ENCODE measurements around the gene CEL.
"Not testable (repeated sequence)": the region's sequence is repeated elsewhere in the genome, so short reads cannot be mapped to it uniquely, and the experiment has no call there.

CEL gene

DNA sequence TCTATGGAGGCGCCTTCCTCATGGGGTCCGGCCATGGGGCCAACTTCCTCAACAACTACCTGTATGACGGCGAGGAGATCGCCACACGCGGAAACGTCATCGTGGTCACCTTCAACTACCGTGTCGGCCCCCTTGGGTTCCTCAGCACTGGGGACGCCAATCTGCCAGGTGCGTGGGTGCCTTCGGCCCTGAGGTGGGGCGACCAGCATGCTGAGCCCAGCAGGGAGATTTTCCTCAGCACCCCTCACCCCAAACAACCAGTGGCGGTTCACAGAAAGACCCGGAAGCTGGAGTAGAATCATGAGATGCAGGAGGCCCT lies 3.2 kb downstream of the CEL start:
- no peak for DNase-seq

DNA sequence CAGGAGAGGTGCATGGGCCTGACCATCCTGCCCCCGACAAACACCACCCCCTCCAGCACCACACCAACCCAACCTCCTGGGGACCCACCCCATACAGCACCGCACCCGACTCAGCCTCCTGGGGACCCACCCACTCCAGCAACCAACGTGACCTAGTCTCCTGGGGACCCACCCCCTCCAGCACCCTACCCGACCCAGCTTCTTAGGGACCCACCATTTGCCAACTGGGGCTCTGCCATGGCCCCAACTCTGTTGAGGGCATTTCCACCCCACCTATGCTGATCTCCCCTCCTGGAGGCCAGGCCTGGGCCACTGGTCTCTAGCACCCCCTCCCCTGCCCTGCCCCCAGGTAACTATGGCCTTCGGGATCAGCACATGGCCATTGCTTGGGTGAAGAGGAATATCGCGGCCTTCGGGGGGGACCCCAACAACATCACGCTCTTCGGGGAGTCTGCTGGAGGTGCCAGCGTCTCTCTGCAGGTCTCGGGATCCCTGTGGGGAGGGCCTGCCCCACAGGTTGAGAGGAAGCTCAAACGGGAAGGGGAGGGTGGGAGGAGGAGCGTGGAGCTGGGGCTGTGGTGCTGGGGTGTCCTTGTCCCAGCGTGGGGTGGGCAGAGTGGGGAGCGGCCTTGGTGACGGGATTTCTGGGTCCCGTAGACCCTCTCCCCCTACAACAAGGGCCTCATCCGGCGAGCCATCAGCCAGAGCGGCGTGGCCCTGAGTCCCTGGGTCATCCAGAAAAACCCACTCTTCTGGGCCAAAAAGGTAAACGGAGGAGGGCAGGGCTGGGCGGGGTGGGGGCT lies 4.6 kb downstream of the CEL start:
- DNase-seq: no peak

DNA sequence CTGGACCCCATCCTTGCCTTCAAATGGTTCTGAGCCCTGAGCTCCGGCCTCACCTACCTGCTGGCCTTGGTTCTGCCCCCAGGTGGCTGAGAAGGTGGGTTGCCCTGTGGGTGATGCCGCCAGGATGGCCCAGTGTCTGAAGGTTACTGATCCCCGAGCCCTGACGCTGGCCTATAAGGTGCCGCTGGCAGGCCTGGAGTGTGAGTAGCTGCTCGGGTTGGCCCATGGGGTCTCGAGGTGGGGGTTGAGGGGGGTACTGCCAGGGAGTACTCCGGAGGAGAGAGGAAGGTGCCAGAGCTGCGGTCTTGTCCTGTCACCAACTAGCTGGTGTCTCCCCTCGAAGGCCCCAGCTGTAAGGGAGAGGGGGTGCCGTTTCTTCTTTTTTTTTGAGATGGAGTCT lies 5.2 kb downstream of the CEL start:
- DNase-seq: no peak

DNA sequence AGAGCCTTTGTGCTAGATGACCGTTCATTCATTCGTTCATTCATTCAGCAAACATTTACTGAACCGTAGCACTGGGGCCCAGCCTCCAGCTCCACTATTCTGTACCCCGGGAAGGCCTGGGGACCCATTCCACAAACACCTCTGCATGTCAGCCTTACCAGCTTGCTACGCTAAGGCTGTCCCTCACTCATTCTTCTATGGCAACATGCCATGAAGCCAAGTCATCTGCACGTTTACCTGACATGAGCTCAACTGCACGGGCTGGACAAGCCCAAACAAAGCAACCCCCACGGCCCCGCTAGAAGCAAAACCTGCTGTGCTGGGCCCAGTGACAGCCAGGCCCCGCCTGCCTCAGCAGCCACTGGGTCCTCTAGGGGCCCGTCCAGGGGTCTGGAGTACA lies 6.0 kb downstream of the CEL start:
- no peak for DNase-seq

DNA sequence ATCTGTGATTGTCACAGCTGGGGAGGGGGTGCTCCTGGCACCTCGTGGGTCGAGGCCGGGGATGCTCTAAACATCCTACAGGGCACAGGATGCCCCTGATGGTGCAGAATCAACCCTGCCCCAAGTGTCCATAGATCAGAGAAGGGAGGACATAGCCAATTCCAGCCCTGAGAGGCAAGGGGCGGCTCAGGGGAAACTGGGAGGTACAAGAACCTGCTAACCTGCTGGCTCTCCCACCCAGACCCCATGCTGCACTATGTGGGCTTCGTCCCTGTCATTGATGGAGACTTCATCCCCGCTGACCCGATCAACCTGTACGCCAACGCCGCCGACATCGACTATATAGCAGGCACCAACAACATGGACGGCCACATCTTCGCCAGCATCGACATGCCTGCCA lies 6.7 kb downstream of the CEL start:
- DNase-seq: not testable (repeated sequence)

DNA sequence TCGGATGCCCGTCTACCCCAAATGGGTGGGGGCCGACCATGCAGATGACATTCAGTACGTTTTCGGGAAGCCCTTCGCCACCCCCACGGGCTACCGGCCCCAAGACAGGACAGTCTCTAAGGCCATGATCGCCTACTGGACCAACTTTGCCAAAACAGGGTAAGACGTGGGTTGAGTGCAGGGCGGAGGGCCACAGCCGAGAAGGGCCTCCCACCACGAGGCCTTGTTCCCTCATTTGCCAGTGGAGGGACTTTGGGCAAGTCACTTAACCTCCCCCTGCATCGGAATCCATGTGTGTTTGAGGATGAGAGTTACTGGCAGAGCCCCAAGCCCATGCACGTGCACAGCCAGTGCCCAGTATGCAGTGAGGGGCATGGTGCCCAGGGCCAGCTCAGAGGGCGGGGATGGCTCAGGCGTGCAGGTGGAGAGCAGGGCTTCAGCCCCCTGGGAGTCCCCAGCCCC lies 8.8 kb downstream of the CEL start:
- DNase-seq: not testable (repeated sequence)

DNA sequence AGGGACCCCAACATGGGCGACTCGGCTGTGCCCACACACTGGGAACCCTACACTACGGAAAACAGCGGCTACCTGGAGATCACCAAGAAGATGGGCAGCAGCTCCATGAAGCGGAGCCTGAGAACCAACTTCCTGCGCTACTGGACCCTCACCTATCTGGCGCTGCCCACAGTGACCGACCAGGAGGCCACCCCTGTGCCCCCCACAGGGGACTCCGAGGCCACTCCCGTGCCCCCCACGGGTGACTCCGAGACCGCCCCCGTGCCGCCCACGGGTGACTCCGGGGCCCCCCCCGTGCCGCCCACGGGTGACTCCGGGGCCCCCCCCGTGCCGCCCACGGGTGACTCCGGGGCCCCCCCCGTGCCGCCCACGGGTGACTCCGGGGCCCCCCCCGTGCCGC lies 9.2 kb downstream of the CEL start:
- DNase-seq: not testable (repeated sequence)

DNA sequence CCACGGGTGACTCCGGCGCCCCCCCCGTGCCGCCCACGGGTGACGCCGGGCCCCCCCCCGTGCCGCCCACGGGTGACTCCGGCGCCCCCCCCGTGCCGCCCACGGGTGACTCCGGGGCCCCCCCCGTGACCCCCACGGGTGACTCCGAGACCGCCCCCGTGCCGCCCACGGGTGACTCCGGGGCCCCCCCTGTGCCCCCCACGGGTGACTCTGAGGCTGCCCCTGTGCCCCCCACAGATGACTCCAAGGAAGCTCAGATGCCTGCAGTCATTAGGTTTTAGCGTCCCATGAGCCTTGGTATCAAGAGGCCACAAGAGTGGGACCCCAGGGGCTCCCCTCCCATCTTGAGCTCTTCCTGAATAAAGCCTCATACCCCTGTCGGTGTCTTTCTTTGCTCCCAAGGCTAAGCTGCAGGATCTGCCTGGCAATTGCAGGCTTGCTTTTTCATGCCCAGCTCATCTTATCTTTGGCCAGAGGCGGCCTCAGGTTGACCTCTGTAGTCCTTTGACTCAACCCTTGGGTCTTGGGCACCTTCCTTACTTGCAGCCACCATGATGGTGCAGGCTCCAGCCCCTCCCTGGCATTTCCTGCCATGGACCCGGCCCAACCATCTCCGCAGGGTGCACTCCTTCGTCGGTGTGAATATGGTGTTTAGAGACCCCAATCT lies 9.8 kb downstream of the CEL start:
- no peak for DNase-seq

DNA sequence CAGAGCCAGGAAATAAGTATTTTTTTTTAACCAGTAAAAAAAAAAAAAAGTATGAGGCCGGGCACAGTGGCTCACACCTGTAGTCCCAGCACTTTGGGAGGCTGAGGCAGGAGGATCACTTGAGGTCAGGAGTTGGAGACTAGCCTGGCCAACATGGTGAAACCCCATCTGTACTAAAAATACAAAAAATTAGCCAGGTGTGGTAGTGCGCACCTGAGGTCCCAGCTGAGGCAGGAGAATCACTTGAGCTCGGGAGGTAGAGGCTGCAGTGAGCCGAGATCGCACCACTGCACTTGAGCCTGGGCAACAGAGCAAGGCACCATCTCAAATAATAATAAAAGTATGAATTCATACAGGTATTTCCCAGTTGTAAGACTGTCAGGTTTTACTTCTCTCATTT lies 10.4 kb downstream of the CEL start:
- not testable (repeated sequence) for DNase-seq

DNA sequence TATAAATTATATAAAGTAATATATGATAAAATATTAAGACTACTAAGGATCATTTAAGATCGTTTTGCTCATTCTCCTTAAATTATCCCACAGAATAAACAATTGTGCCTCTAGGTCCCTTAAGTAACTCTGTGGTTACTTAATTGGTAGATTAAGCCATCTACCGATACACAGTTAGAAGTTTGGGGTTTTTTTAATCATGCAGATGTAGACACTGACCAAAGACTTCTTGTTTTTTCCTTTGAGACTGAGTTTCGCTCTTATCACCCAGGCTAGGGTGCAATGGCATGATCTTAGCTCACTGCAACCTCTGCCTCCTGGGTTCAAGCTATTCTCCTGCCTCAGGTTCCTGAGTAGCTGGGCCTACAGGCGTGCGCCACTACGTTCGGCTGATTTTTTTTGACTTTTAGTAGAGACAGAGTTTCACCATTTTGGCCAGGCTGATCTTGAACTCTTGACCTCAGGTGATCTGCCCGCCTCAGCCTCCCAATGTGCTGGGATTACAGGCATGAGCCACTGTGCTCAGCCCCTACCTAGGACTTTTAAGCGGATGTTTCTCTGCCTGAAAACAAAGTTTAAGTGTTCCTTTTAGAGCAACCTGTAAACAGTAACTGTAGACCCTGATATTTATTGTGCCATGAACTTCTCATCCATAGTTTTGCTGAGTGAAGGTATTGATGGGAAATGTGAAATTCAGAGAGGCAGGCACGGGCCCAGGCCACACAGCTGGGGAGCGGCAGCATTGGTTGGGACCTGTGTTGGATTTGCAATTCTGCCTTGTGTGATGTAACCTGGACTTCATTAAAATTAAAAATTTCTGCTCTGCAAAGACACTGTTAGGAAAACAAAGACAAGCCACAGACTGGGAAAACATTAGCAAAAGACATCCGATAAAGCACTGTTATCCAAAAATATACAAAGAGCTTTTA lies 11.6 kb downstream of the CEL start:
- DNase-seq: no peak

DNA sequence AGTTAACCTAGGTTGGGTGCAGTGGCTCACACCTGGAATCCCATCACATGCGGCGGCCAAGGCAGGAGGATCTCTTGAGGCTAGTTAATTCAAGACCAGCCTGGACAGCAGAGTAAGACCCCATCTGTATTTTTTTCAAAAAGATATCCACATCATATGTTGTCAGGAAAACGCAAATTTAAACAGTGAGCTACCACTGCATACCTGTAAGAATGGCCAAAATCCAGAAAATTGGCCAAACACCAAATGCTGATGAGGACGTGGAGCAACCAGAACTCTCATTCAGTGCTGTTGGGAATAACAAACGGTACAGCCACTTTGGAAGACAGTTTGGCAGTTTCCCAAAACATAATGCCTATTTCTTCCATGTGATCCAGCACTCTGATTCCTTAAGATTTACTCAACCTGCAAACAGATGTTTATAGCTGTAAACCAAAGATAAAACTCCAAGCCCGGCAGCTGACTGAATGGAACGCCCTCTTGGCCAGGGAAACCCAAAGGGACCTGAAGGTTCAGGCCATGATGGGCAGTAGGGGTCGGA lies 12.4 kb downstream of the CEL start:
- DNase-seq: no peak

DNA sequence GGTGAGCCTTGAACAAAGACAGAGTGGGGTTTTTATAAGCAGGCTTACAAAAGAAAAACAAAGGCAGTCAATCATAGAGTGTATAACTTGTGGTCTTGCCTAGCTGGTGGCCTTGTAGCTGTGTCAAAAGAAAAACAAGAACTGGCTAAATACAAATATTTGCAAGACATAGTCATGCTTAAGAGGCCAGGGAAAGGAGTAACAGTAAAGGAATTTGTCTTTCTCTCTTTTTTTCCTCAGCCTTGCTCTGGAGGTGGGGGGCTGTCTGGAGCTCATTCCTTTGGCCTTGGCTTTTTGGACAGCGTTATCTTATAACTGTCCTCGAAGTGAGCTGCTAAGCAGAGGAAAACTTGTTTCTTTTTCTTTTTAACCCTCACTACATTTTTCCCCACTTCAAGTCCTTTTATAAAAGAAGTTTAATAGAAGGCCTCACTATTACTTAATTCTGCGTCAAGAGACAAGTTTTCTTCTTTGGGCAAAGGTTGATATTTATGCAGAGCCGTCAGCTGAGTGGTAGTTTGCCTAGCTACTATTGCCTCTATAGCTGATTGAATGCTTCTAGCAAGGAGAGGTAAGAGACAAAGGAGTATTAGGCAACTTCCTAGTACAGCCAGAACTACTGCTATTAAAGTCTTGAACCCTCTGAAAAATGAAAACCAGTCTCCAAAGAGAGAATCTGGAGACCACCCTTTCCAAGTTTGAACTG lies 14.3 kb downstream of the CEL start:
- DNase-seq: no peak

DNA sequence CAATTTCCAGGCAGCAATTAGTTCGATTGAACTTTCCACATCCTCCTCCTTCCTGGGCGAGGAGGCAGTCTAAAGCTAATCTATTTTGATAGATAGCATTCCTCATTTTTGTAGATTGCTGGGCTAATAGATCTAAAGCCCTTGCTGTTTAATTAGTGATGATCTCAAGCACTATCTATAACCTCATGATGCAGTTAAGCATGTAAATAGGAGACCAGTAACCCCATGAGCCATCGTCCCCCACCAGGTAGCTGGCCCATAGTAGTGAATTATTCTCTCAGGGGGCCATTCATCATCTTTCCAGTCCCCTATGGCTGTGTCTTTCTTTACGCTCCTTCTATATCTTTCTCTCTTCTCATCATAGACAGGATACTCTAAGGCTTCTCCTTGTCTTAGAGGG lies 14.9 kb downstream of the CEL start:
- no peak for DNase-seq

DNA sequence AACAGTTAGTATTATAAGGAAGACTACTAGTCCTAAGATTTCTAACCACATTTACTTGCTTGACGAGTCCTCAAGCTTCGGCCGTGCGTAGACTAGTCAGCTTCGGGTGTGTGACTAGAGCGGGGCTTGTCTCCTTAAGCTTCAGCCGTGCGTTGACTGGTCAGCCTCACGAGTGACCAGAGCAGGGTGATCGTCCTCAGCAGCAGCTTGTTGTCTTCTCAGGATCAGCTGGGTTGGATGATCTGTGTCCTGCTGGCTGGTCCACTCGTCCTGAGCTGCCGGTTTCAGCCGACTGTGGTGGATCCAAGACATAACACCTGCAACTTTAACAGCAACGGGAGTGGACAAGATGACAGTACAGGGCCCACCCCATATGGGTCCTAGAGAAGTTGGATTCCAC lies 16.7 kb downstream of the CEL start:
- DNase-seq: no peak

DNA sequence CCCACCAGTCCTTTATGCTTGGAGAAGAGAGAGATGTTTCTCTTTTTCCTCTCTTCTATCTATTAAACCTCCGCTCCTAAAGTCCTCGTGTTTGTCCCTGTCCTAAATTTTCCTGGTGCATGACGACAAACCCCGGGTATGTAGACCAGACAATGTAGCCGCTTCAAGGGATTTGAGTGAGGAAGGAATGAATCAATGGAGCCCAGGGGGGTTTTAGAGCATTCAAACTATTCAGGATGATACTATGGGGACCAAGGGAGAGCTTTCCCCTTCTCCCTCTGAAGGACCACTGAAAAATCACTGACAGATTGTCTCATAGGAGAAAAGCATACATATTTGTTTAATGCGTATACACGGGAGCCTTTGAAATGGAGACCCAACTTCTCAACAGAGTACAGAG lies 18.4 kb downstream of the CEL start:
- DNase-seq: no peak

DNA sequence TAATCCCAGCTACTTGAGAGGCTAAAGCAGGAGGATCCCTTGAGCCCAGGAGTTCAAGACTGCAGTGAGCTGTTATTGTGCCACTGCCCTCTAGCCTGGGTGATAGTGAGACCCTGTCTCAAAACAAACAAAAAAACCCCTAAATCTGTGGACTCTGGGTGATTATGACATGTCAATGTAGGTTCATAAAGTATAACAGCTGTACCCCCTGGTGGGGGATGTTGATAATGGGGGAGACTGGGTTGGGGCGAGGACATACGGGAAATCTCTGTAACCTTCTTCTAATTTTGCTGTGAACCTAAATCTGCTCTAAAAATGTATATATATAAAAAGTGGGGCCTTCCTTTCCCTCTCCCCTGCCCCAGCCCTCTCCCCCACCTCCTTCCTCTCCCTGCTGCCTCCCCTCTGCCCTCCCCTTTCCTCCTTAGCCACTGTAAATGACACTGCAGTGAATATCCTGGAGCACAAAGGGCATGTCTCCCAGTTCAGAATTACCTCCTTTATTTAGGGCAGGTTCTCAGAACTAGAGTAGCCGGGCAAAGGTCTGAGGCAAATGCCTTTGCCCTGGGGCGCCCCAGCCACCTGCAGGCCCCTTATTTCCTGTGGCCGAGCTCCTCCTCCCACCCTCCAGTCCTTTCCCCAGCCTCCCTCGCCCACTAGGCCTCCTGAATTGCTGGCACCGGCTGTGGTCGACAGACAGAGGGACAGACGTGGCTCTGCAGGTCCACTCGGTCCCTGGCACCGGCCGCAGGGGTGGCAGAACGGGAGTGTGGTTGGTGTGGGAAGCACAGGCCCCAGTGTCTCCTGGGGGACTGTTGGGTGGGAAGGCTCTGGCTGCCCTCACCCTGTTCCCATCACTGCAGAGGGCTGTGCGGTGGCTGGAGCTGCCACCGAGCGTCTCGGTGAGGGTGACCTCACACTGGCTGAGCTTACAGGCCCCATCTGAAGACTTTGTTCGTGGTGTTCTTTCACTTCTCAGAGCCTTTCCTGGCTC lies 19.3 kb downstream of the CEL start:
- not testable (repeated sequence) for DNase-seq

DNA sequence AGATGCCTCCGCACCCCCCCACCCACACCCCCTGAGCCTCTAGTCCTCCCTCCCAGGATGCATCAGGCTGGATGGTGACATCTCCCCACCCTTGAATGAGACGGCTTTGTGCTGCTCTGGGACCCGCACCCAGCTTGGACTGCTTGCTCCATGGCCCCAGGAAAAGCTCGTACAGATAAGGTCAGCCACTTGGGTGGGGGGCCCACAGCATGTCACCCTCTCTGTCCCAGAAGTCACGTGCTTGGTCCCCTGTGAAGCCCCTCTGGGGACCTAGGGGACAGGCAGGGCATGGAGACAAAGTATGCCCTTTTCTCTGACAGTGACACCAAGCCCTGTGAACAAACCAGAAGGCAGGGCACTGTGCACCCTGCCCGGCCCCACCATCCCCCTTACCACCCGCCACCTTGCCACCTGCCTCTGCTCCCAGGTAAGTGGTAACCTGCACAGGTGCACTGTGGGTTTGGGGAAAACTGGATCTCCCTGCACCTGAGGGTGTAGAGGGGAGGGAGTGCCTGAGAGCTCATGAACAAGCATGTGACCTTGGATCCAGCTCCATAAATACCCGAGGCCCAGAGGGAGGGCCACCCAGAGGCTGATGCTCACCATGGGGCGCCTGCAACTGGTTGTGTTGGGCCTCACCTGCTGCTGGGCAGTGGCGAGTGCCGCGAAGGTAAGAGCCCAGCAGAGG lies 20.3 kb downstream of the CEL start:
- not testable (repeated sequence) for DNase-seq

DNA sequence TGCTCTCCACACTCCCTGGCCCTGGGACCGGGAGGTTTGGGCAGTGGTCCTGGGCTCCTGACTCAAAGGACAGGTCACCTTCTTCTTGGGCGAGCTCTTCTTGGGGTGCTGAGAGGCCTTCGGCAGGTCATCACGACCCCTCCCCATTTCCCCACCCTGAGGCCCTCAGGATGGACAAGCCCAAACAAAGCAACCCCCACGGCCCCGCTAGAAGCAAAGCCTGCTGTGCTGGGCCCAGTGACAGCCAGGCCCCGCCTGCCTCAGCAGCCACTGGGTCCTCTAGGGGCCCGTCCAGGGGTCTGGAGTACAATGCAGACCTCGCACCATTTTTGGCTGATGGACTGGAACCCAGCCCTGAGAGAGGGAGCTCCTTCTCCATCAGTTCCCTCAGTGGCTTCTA lies 21.9 kb downstream of the CEL start:
- not testable (repeated sequence) for DNase-seq

DNA sequence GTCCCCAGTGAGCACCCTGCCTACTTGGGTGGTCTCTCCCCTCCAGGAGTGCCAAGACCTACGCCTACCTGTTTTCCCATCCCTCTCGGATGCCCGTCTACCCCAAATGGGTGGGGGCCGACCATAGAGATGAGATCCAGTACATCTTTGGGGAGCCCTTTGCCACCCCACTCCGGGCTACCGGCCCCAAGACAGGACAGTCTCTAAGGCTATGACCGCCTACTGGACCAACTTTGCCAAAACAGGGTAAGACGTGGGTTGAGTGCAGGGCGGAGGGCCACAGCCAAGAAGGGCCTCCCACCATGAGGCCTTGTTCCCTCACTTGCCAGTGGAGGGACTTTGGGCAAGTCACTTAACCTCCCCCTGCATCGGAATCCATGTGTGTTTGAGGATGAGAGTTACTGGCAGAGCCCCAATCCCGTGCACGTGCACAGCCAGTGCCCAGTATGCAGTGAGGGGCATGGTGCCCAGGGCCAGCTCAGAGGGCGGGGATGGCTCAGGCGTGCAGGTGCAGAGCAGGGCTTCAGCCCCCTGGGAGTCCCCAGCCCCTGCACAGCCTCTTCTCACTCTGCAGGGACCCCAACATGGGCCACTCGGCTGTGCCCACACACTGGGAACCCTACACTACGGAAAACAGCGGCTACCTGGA lies 24.6 kb downstream of the CEL start:
- not testable (repeated sequence) for DNase-seq

DNA sequence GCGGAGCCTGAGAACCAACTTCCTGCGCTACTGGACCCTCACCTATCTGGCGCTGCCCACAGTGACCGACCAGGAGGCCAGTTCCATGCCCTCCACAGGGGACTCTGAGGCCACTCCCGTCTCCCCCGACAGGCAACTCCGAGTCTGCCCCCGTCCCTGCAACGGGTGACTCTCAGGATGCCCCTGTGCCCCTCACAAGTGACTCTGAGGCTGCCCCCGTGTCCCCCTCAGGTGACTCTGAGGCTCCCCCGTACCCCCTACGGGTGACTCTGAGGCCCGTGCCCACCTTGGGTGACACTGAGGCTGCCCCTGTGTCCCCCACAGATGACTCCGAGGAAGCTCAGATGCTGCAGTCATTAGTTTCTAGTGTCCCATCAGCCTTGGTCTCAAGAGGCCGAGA lies 25.1 kb downstream of the CEL start:
- no peak for DNase-seq

Data from T-helper 1 cell (primary cell).